OCI-LY7 (cell line): ENCODE results near the gene TXNDC17. TPM values are rescaled to one million over a fixed set of nuclear protein-coding genes. Genes with fewer than 3 reads are reported as not detected.

Experiments
- BruUV-seq: library from RNA; stranded (reverse); fragments of 400-500 nt; replicated peaks from 2 replicates; lab custom pipeline; 2021; lab: Mats Ljungman, UMichigan
- CTCF ChIA-PET: fragments of 300-600 bp; sonication (Branson Sonifier 250); formaldehyde crosslinking; loops from one replicate; lab custom pipeline; 2022; ENCODE audit warnings: antibody characterized with exemption; ENCODE audit not compliant: unreplicated experiment; lab: Charles Lee
- POLR2A ChIA-PET: fragments of 300-600 bp; sonication (Branson Sonifier 250); formaldehyde crosslinking; loops from one replicate; lab custom pipeline; 2022; ENCODE audit warnings: antibody characterized with exemption; lab: Charles Lee
- DNase-seq: peaks from one replicate; pipeline ENCODE4 v3.0.0-alpha.2; 2015; ENCODE audit warnings: low spot score
- H2AFZ ChIP-seq: fragments of 200-600 bp; sonication (generic), shearing (Covaris generic); 2 replicates; pipeline ENCODE4 v1.6.1; 2014; ENCODE audit warnings: mild to moderate bottlenecking, antibody characterized with exemption, low read length, moderate library complexity
- H3K27ac ChIP-seq: fragments of 200-600 bp; sonication (generic); 2 replicates; pipeline ENCODE4 v1.5.1; 2014; ENCODE audit warnings: mixed run types, low read depth, mild to moderate bottlenecking, moderate library complexity, low read length, inconsistent platforms; ENCODE audit not compliant: poor library complexity, severe bottlenecking
- H3K36me3 ChIP-seq: fragments of 200-600 bp; sonication (generic); 2 replicates; pipeline ENCODE4 v1.6.1; 2014; ENCODE audit warnings: mild to moderate bottlenecking, antibody characterized with exemption, low read length, moderate library complexity, mixed read lengths; ENCODE audit not compliant: insufficient read depth
- H3K4me1 ChIP-seq: fragments of 200-600 bp; sonication (generic); 2 replicates; pipeline ENCODE4 v1.5.1; 2014; ENCODE audit warnings: mild to moderate bottlenecking, low read length; ENCODE audit not compliant: insufficient read depth, poor library complexity, severe bottlenecking
- H3K4me2 ChIP-seq: fragments of 200-600 bp; sonication (generic); 2 replicates; pipeline ENCODE4 v1.6.1; 2014; ENCODE audit warnings: mild to moderate bottlenecking, low read length
- H3K4me3 ChIP-seq: fragments of 200-600 bp; sonication (generic); 2 replicates; pipeline ENCODE4 v1.5.1; 2014; ENCODE audit warnings: mild to moderate bottlenecking, low read depth, low read length; ENCODE audit not compliant: poor library complexity, severe bottlenecking
- H3K79me2 ChIP-seq: fragments of 200-600 bp; sonication (generic); 2 replicates; pipeline ENCODE4 v1.6.1; 2016; ENCODE audit warnings: low read depth, mild to moderate bottlenecking, low read length, moderate library complexity, mixed read lengths; ENCODE audit not compliant: insufficient read depth
- H3K9me2 ChIP-seq: fragments of 200-600 bp; sonication (generic); 2 replicates; pipeline ENCODE4 v1.6.1; 2016; ENCODE audit warnings: mild to moderate bottlenecking, low read length, mixed read lengths; ENCODE audit not compliant: insufficient read depth
- H3K9me3 ChIP-seq: fragments of 200-600 bp; sonication (generic); 2 replicates; pipeline ENCODE4 v1.6.1; 2014; ENCODE audit warnings: mild to moderate bottlenecking, mixed run types, low read length, mixed read lengths
- H4K20me1 ChIP-seq: fragments of 200-600 bp; sonication (generic); 2 replicates; pipeline ENCODE4 v1.6.1; 2014; ENCODE audit warnings: mild to moderate bottlenecking, antibody characterized with exemption, low read length, moderate library complexity, mixed read lengths; ENCODE audit not compliant: insufficient read depth
- CTCF ChIP-seq: fragments of 200-600 bp; sonication (generic); conservative IDR thresholded peaks from 2 replicates; pipeline ENCODE4 v1.5.1; 2014; ENCODE audit warnings: mild to moderate bottlenecking, antibody characterized with exemption, low read length, moderate library complexity, mixed read lengths
- EZH2phosphoT487 ChIP-seq: fragments of 200-600 bp; sonication (generic); IDR thresholded peaks from 2 replicates; pipeline ENCODE4 v1.6.1; 2018; ENCODE audit warnings: low read depth, borderline replicate concordance, mild to moderate bottlenecking, mixed run types, antibody characterized with exemption, low read length, moderate library complexity, mixed read lengths
- intact Hi-C: fragments of 100-400 bp; cut with micrococcal nuclease; formaldehyde crosslinking; loops from one replicate; pipeline ENCODE4 v1.10.0; 2022; ENCODE audit not compliant: unreplicated experiment
- total RNA-seq, 2 experiments: library from RNA; depleted of rRNA in 1 of 2; stranded (reverse); fragments of >200 nt in 1 of 2; shearing (Covaris generic) in 1 of 2; gene quantifications; 2 replicates each; pipeline ENCODE4 v1.2.3, GENCODE V29; 2014 to 2022

The TXNDC17 gene
- total RNA-seq, 2 experiments from 2014 or later: 63.7 to 81.4 TPM

GRCh38 chr17:6599364-6599763, 41.5 kb upstream of the TXNDC17 start:
- Histone ChIP-seq H3K79me2 (no peaks in the 10 kb centered on the region), H3K27ac (no peak overlapping the region), H3K4me1 (peaks cover 12% of the 10 kb centered on the region), H4K20me1 (no peaks in the 10 kb centered on the region), H3K4me3 (no peak overlapping the region), H3K9me2 (no peaks in the 10 kb centered on the region), H3K36me3 (peaks cover 94% of the 10 kb centered on the region), H3K9me3 (no peaks in the 10 kb centered on the region), H3K4me2 (0 out of 2 replicates have a peak overlapping the region, but pooled peaks have one; percentile 0), H2AFZ (no peak overlapping the region)
- CTCF ChIA-PET: interaction anchor here (1.1 kb wide), 1 partner anchor 9 kb away, joined by 4 read pairs; no protein-coding TSS in a partner anchor
- POLR2A ChIA-PET: interaction anchor here (0.6 to 1.0 kb wide), 2 partner anchors 9 to 156 kb away, joined by 4 to 6 read pairs; no protein-coding TSS in a partner anchor
- TF ChIP-seq CTCF: no peak
- TF ChIP-seq EZH2phosphoT487: no peak
- BruUV-seq: no TSS peak
- intact Hi-C loops: no loop called here
- peak; percentile 62 for DNase-seq

GRCh38 chr17:6602141-6602540, 38.7 kb upstream of the TXNDC17 start:
- Histone ChIP-seq H3K4me3 (no peak overlapping the region), H2AFZ (no peak overlapping the region), H3K79me2 (no peaks in the 10 kb centered on the region), H4K20me1 (no peaks in the 10 kb centered on the region), H3K4me2 (no peak overlapping the region), H3K36me3 (peaks cover 93% of the 10 kb centered on the region), H3K9me3 (no peaks in the 10 kb centered on the region), H3K4me1 (peaks cover 12% of the 10 kb centered on the region), H3K27ac (no peak overlapping the region), H3K9me2 (no peaks in the 10 kb centered on the region)
- no peak for DNase-seq
- intact Hi-C loops: no loop called here
- TF ChIP-seq EZH2phosphoT487 (no peak), CTCF (no peak)
- BruUV-seq: TSS peak; percentile 10
- POLR2A ChIA-PET: no interaction called here
- CTCF ChIA-PET: no interaction called here

DNA sequence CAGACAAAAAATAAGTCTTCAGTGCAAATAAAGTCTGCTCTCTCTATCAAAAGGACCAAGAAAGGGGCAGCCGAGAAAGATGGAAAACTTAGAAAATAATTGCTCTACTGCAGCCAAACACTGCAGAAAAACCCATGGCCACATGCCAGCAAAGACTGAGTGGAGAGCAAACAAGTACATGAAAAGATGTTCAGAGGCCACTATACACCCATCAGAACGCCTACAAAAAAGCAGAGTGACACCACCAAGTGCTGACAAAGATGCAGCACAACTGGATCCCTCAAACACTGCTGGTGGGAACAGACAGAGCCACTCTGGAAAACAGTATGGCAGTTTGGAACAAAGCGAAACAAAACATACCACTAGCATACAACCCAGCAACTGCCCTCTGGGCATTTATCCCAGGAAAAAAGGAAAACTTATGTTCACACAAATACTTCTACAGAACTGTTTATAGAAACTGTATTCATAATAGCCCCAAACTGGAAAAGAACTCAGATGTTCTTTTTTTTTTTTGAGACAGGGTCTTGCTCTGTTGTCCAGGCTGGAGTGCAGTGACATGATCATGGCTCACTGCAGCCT, 37.0 kb upstream of the TXNDC17 start:
- ChIA-PET POLR2A (no interaction called here), CTCF (no interaction called here)
- BruUV-seq: no TSS peak
- TF ChIP-seq EZH2phosphoT487 (no peak), CTCF (no peak)
- no peak overlapping the region for H3K4me3 ChIP-seq
- H3K4me1 ChIP-seq: peaks cover 12% of the 10 kb centered on the region
- H3K36me3 ChIP-seq: peaks cover 93% of the 10 kb centered on the region
- H3K4me2 ChIP-seq: no peak overlapping the region
- intact Hi-C loops: no loop called here
- no peaks in the 10 kb centered on the region for H3K9me2 ChIP-seq
- DNase-seq: no peak
- H3K79me2 ChIP-seq: no peaks in the 10 kb centered on the region
- no peak overlapping the region for H2AFZ ChIP-seq
- H4K20me1 ChIP-seq: no peaks in the 10 kb centered on the region
- H3K27ac ChIP-seq: no peak overlapping the region
- no peaks in the 10 kb centered on the region for H3K9me3 ChIP-seq
